GM19397 (cell line): ENCODE measurements around the gene MEF2C.
A peak's percentile ranks its signal among the peaks of the same experiment; 100 is the strongest.

Experiments used
- ATAC-seq: cut with Tn5 transposase; IDR thresholded peaks from one replicate; pipeline ENCODE4 v1.9.1; 2021; ENCODE audit warnings: mild to moderate bottlenecking, moderate library complexity; ENCODE audit not compliant: unreplicated experiment

The MEF2C gene

GRCh38 chr5:88693071-88693932 is 189.7 kb downstream of the MEF2C start:
- ATAC-seq = no peak

GRCh38 chr5:88691945-88692868 is 190.8 kb downstream of the MEF2C start:
- ATAC-seq = no peak

- ATAC-seq = no peak
Observed at GRCh38 chr5:88691230-88691582, 191.8 kb downstream of the MEF2C start.

- ATAC-seq = peak; percentile 84
Observed at GRCh38 chr5:88690409-88691229, 192.4 kb downstream of the MEF2C start.

GRCh38 chr5:88689668-88690408 is 193.1 kb downstream of the MEF2C start:
- no peak for ATAC-seq

GRCh38 chr5:88688984-88689667 is 193.9 kb downstream of the MEF2C start:
- ATAC-seq = no peak

- ATAC-seq = no peak
Observed at GRCh38 chr5:88688156-88688983, 194.6 kb downstream of the MEF2C start.

- no peak for ATAC-seq
Observed at GRCh38 chr5:88687373-88687911, 195.5 kb downstream of the MEF2C start.

GRCh38 chr5:88686726-88687125 is 196.3 kb downstream of the MEF2C start:
- ATAC-seq = no peak

- no peak for ATAC-seq
Observed at GRCh38 chr5:88685591-88686541, 197.1 kb downstream of the MEF2C start.

GRCh38 chr5:88683506-88684135 is 199.4 kb downstream of the MEF2C start:
- no peak for ATAC-seq

GRCh38 chr5:88682881-88683361 is 200.1 kb downstream of the MEF2C start:
- no peak for ATAC-seq

GRCh38 chr5:88682131-88682530 is 200.9 kb downstream of the MEF2C start:
- no peak for ATAC-seq

- ATAC-seq = no peak
Observed at GRCh38 chr5:88681211-88681803, 201.7 kb downstream of the MEF2C start.

GRCh38 chr5:88680253-88681132 is 202.5 kb downstream of the MEF2C start:
- ATAC-seq = peak; percentile 84
